ENCODE data around the gene TADA2B.

Gene TADA2B

DNA sequence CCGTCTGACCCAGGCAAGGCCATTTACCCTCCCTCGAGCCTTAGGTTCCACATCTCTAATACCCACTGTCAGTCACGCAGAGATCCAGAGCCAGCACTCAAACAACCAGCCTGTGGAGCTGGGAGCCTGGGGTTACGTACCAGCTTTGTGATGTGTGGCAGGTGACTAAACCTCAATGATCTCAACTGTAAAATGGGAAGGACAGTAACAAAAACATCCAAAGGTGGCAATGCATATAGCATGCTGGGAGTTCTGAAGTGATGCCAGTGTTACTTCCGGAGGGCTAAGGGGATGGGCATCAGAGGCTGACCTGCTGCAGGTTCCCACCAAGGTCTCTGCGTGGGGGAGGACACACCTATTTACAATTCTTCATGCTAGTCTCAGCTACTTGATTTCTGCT is 18.6 kb downstream of the TADA2B start:
- TF ChIP-seq, protein P1, sequence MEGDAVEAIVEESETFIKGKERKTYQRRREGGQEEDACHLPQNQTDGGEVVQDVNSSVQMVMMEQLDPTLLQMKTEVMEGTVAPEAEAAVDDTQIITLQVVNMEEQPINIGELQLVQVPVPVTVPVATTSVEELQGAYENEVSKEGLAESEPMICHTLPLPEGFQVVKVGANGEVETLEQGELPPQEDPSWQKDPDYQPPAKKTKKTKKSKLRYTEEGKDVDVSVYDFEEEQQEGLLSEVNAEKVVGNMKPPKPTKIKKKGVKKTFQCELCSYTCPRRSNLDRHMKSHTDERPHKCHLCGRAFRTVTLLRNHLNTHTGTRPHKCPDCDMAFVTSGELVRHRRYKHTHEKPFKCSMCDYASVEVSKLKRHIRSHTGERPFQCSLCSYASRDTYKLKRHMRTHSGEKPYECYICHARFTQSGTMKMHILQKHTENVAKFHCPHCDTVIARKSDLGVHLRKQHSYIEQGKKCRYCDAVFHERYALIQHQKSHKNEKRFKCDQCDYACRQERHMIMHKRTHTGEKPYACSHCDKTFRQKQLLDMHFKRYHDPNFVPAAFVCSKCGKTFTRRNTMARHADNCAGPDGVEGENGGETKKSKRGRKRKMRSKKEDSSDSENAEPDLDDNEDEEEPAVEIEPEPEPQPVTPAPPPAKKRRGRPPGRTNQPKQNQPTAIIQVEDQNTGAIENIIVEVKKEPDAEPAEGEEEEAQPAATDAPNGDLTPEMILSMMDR (IDR thresholded peaks at IDR 0.05; ENCODE audit: insufficient read depth, low read depth, low read length, missing control alignments): no peak
- no peak overlapping the region for H3K4me3 ChIP-seq (ENCODE audit: low read depth, low read length)
- DNase-seq (ENCODE audit: low read depth): no peak

DNA sequence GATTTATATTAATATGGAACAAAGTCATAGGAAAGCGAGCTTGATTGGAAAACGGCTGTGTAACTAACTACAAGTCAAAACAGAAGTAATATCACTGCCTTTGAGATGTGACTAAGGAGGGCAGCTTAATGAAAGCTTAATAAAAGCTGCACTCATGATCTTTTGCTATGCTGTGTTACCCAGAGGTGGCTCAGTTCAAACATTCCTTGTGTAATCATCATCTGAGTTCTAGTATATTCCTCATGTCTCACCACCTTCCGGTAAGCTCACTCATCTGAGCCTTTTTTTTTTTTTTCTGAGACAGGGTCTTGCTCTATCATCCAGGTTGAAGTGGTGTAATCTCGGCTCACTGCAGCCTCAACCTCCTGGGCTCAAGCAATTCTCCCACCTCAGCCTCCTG is 19.6 kb downstream of the TADA2B start:
- no peak for DNase-seq (ENCODE audit: low read depth)
- TF ChIP-seq, protein P1 (IDR thresholded peaks at IDR 0.05; ENCODE audit: insufficient read depth, low read depth, low read length, missing control alignments): no peak
- H3K4me3 ChIP-seq (ENCODE audit: low read depth, low read length): no peak overlapping the region

DNA sequence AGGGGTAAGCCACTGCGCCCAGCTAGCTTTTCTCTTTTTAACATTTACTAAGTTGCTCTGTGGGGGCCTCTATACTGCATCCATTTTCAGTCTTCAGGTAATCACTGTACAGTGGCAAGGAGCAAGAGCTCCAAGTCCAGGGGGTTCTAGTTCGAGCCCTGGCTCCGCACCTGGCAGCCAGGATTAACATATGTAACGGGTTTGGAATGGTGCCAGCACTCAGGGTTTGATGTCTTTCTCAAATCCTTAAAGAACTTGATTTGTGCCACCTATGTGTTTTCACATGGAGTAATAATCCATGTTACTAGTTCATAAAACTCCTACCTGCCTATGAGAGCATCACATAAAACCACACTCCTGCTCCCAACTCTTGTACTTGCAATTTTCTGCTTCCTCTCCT is 20.2 kb downstream of the TADA2B start:
- TF ChIP-seq, protein P1 (IDR thresholded peaks at IDR 0.05; ENCODE audit: insufficient read depth, low read depth, low read length, missing control alignments): no peak
- no peak overlapping the region for H3K4me3 ChIP-seq (ENCODE audit: low read depth, low read length)
- no peak for DNase-seq (ENCODE audit: low read depth)

DNA sequence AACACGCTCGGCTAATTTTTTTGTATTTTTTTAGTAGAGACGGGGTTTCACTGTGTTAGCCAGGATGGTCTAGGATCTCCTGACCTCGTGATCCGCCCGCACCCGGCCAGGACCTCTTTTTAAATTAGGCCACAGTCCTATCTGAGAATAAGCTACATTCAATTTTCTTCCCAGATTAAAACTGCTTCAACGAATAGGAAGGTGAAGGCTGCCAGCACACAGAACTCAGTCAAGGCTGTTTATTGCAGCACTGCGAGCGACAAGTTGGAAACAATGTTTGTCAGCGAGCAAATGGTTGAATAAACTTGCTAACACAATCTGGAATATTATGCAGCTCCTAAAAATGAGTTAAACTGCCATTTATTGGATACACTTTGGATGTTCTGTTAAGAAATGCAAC is 22.8 kb downstream of the TADA2B start:
- DNase-seq (ENCODE audit: low read depth): no peak
- TF ChIP-seq, protein P1 (IDR thresholded peaks at IDR 0.05; ENCODE audit: insufficient read depth, low read depth, low read length, missing control alignments): no peak
- no peak overlapping the region; the same call in 1 of the 2 replicates for H3K4me3 ChIP-seq (ENCODE audit: low read depth, low read length)

DNA sequence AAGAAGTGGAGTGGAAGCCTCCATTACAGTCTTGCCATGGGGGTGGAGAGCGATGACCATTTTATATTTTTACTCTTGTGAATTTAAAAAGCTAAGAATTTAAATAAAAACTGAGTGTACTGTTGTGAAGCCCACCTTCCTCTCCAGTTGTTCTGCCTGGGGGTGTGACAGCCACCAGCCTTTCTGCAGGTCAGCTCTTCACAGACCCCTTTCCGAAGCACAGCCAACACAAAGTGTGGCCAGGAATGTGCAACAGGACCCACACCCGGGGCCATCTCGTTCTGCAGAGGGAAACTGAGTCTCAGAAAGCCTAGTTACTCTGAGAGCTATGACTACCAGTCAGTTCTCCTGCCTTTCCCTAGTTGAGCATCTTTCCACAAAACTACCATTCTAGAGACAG is 23.3 kb downstream of the TADA2B start:
- no peak for DNase-seq (ENCODE audit: low read depth)
- TF ChIP-seq, protein P1 (IDR thresholded peaks at IDR 0.05; ENCODE audit: insufficient read depth, low read depth, low read length, missing control alignments): no peak

DNA sequence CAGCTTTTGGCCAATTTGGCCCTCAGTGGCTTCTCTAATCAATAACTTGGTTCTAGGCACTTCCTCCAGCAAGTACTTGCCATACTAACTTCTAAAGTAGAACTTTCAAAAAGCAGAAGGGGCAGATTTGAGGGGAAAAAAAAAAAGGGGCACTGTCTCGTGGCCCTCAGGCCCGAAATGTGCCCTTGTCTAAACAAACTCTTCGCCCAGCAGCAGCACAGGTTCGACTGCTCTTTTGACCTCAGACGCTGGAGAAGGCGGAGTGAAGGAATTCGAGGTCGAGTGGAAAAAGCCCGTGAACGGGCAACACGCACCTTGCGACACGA is 23.9 kb downstream of the TADA2B start:
- DNase-seq (ENCODE audit: low read depth): no peak
- peak overlapping the region; percentile 87 for H3K4me3 ChIP-seq (ENCODE audit: low read depth, low read length)
- TF ChIP-seq, protein P1 (IDR thresholded peaks at IDR 0.05; ENCODE audit: insufficient read depth, low read depth, low read length, missing control alignments): no peak

More for the DNA sequence above, 23.3 kb downstream of the TADA2B start:
- peak overlapping the region; percentile 87 for H3K4me3 ChIP-seq (ENCODE audit: low read depth, low read length)

DNA sequence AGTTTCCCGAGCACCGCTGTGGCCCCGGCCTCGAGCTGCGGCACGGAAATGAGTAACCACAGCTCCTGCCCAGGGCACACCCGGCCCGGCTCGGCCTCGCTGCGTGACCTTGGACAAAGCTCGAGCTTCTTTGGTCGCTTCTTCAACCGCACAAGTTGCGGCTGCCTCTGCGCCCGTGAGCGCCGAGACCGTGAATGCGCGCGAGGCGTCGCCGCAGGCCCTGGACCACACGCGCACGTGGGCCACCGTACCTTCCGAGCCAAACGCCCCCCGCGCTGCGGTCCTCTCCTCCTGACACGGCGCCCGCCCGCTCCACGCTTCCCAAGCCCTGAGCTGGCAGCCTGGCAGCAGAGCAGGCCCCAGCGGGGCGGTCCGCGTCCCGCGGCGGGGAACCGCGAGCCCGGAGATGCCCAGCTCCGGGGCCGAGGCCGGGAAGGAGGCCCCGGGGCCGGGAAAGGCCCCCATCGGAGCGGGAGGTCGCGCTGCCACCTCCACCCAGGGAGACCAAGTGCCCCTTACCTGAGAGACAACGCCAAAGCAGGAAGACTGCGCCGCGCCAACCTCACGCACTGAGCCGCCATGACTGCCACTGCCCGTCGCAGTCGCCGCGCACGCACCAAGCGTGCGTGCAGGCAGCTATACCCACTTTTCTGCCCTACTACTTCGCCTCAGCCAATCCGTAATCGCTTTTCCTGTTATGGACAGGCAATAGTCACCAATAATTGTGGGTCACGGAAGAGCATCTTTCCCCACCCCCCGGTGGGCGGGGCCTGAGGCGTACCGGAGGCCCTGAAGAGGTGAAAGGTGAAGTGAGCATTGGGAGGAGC is 24.5 kb downstream of the TADA2B start, which contains the start of gene GRPEL1:
Gene GRPEL1 (minus strand): TSS at position 613 of the 827 bp plus-strand sequence. CDS start 32 bp downstream, at position 581.
- DNase-seq (ENCODE audit: low read depth): peak; percentile 100
- TF ChIP-seq, protein P1 (IDR thresholded peaks at IDR 0.05; ENCODE audit: insufficient read depth, low read depth, low read length, missing control alignments): no peak
- H3K4me3 ChIP-seq (ENCODE audit: low read depth, low read length): peak within 1 kb of the TSS; percentile 87
